GM18870 (cell line): ENCODE measurements around the gene ATG9B.

ENCODE experiments used
- ATAC-seq: cut with Tn5 transposase; IDR thresholded peaks from one replicate; pipeline ENCODE4 v1.9.1; 2021; ENCODE audit warnings: moderate library complexity; ENCODE audit not compliant: unreplicated experiment

Gene ATG9B

DNA sequence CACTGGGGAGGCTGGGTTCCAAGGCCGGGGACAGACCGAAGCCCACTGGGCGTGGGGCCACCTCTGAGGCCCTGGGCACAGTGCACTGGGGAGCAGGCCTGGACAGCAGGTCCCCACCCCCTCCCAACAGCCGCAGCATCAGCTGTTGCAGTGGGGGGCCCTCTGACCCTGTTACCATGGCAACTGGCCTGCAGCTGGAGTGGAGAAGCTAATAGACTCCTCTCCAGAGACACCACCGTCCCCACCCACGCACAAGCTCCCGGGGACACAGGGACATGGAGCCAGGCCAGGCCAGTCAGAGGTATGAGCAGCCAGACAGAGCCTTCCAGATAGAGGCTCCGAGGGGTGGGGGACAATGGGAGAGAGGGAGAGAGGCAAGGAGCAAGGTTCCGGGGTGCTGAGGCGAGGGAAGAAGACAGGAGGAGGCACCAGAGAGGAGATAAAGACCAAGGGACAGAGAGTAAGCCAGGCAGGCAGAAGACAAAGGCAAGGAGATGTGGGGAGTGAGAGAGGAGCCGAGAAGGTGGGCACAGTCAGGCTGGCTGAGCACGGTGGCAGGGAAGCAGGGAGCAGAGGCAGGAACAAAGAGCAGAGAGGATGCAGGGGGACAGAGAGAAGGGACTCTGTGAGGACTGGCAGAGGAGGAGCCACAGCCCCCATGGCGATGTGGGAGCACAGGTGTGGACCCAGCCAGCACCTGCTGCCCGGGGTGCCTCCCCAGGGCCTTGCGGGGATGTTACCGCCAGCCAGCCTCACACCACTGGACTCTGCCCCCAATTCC is 52.9 kb downstream of the ATG9B start:
- ATAC-seq: no peak

DNA sequence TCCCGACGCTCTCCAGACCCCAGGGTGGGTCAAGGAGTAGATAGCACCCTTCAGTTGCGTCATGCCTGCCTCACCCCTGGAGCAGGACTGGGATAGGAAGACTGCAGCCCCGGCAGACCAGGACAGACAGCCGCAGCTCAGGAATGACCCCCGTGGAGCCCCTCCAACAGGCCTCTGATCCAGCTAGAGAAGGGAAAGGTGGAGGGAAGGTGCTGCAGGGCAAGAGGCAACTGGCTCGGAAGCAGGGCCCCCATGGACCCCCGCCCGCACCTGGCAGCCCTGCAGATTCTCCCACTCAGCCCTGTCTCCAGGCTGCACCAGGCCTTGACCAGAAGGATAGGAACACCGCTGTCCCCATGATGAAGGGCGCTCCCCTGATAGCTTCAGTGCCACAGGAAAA is 53.9 kb downstream of the ATG9B start:
- no peak for ATAC-seq

DNA sequence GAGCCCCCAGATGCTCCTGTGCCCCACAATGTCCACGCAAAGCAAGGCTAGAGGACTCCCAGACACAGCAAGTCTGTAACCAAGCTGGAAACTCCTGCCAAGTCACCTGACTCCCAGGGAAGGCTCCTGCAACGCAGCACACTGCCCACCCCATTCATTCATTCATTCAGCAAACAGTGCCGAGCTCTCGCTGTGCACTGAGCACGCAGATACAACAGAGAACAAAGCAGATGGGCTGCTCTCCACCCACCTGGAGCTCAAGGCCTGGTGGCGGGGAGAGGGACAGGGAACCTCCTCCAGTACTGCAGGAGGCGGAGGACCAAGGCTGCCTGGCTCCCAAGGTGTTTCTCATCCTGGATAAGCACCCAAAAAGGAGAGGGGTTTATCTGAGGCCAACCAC is 54.8 kb downstream of the ATG9B start:
- ATAC-seq: no peak

DNA sequence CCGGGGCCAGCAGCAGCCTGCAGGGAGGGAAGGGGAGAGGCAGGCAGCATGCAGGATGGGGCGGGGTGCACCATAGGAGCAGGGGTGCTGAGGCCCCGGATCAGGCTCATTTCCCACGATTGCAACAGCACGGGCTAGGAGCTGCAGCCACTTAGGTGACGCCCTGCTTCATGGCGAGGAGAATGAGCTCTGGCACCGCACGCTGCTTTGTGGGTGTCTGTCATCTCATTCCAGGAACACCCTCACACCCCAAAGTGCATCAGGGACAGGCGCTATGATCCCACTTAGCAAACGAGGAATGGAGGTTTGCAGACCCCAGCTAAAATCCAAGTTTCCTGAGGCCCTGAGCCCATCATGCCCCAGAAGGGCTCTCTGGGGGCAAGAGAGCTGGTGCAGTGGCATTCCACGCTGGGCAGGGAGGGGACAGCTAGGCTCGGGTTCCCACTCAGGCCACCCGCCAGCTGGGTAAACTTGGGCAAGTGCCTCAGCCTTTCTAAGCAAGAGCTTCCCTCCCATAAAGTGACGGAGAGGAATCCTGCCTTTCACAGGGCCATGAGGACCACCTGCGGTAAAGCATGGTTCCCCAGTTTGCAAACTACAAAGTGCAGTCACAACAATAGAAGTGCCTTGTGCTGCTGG is 55.4 kb downstream of the ATG9B start:
- ATAC-seq: no peak

DNA sequence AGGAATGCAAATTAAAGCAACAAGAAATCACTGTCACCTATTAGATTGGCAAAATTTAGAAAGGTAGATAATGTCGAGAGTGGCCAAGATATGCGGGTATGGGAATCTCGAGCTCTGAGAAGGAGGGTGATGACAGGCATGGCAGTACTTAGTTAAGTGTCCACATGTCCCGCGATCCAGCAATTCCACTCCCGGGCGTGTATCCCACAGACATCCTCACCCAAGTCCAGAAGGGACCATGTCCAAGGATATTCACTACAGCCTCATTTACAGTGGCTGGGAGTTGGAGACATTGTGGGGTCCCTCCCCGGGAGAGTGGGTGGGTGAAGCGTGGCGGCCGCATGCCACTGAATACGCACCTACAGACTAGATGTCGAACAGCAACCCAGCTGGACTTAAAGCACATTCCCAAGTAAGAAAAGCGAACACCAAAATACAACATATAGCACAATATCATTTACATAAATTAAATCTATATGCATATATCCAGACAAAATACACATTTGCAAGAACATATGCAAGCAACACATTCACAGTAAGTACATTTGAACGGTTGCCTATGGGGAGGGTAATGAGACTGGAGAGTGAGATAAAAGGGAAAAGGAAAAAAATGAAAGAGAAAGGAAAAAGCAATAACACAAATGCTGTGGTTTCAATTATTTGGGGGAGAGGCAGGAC is 56.1 kb downstream of the ATG9B start:
- ATAC-seq: no peak

DNA sequence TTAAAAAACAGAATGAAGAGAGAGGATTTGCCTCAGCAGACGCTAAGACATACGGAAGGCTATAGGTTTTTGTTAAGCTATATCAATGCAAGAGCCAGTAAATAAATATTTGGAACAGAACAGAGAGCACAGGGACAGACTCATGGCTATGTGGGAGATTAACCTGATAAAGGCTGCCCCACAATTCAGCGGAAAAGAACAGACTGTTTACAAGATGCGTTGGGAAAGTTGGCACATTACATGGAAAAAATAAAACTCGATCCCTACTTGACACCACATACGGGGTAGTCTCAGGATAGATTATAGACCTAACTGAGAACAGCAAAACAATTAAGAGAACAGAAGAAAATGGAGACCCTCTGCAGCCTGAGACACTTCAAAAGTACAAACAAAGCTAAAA is 56.9 kb downstream of the ATG9B start:
- ATAC-seq: no peak

DNA sequence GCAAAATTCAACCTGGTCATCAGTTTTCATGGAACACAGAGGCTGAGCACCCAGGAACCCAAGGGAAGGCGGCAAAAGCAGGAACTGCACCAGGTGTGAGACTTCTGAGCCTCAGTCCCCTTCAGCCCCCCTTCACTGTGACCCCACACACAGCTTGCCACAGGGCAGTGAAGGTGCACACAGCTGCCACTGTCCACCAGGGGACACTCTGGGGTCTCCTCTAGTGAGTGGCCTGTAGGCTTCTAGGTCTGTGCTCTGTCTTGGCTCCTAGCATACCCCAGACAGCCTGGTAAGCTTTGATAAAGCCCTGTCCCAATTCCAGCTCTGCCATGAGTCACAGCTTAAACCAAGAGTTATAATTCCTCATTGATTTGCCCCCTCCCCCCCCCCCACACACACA is 58.3 kb downstream of the ATG9B start:
- no peak for ATAC-seq

DNA sequence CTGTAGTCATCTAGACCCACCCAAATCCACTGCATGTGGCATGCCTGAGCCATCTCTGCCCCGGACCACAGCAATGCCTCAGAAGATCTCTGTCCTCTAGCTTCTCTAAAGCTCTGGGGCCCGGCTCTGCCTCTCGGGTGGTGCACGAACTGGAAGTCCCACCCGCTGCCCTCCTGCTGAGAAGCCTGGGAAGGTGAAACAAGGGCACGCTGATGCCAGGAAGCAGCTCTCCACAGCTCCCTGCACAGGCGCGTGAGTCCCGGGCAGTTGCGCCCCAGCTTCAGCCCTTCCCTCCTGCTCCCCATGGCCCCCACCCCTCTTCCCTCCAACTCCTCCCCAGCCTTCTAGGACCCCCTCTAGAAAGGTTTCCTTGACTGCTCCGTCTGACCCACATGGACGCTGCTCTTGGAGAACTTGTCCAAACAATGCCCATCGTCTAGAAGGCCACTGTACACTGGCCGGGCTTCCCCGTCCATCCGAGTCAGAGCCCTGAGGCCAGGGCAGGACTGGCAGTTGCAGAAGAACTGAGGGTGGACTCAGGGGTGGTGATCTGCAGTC is 58.9 kb downstream of the ATG9B start:
- ATAC-seq: no peak
